Measurements from ENCODE around the gene MAPKAP1.

DNA sequence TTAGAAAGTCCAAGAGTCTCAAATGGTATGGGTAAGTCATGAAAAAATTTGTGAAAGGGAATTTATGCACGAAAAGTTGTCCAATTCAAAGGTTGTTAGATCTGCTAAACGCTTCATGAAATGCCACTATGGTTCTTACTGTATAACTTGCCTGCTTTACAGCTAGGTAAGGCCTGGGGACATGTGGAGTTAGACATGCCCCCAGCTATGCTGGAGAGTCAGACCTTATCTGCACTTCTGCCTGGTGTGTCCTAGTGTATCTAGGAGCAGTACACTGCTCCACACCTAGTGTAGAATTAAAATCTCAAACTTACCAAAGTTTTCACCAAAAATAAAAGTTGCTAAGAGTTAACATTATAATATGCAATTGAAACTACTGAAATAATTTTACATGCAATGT is 136.8 kb downstream of the MAPKAP1 start:
- TF ChIP-seq, protein P1, sequence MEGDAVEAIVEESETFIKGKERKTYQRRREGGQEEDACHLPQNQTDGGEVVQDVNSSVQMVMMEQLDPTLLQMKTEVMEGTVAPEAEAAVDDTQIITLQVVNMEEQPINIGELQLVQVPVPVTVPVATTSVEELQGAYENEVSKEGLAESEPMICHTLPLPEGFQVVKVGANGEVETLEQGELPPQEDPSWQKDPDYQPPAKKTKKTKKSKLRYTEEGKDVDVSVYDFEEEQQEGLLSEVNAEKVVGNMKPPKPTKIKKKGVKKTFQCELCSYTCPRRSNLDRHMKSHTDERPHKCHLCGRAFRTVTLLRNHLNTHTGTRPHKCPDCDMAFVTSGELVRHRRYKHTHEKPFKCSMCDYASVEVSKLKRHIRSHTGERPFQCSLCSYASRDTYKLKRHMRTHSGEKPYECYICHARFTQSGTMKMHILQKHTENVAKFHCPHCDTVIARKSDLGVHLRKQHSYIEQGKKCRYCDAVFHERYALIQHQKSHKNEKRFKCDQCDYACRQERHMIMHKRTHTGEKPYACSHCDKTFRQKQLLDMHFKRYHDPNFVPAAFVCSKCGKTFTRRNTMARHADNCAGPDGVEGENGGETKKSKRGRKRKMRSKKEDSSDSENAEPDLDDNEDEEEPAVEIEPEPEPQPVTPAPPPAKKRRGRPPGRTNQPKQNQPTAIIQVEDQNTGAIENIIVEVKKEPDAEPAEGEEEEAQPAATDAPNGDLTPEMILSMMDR (conservative IDR thresholded peaks at IDR 0.05; ENCODE audit: low read length): no peak
- no peak for TF ChIP-seq EZH2phosphoT487 (IDR thresholded peaks at IDR 0.05; ENCODE audit: borderline replicate concordance, low read depth, low read length)
